NAMALWA (cell line): ENCODE data around the gene TTN.
A peak's percentile ranks its signal among the peaks of the same experiment; 100 is the strongest.

Source experiments
- DNase-seq: peaks from one replicate; pipeline ENCODE4 v3.0.0-alpha.2; 2015; ENCODE audit warnings: low spot score

The TTN gene

GRCh38 chr2:178807227-178808008 is at the start of gene TTN:
Gene TTN, minus strand, starts transcription at chr2:178807423. Its CDS starts 2,781 bp downstream, at chr2:178804642.
- no peak for DNase-seq

DNA sequence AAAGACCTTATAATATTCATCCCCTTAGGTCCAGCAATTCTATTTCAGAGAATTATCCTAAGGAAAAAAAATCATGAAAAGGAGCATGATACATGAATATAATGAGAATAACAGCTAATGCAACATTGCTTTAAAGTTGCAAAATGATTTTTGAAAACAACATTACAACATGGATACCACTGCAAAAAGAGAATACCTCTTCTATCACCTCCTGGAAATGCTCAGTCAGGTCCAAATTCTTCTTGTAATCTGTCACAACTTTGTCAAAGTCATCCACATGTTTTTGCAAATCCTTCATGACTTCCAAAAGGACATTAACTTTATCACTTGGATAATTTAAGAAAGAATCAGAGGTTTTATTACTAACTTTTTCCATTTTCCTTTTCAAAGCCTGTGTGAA is 47.9 kb upstream of the TTN start:
- DNase-seq: no peak

DNA sequence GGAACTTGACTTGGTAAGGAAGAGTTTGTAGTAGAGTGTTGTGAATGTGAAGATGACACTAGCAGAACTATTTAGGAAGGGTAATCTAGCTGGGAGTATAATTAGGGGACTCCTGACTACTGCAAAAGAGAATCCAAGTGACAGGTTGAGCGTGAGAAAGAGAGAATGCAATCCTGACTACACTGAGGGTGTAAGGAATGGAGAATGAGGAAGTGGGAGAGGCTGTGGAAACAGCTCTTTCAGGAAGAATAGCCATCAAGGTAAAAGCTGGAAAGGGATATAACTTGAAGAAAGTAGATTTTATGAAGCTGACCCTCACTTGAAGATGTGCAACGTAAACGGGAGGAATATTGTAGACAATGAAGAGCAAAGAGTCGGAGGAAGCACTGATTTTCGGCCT is 41.1 kb upstream of the TTN start:
- no peak for DNase-seq

DNA sequence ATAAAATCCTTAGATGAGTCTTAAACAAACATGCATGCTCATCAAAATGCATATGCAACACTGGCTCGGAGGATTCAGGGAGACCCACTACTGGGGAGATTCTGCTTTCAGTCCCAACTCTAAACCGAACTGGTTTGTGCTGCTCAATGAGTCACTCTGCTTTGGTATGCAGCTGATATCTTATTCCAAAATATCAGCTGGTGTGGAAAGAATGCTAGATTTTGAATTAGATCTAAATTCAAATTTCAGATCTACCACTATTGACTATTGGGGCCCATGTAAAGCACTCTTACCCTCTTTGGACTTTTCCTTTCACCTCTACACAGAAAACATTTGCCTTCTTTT is 39.2 kb upstream of the TTN start:
- no peak for DNase-seq

DNA sequence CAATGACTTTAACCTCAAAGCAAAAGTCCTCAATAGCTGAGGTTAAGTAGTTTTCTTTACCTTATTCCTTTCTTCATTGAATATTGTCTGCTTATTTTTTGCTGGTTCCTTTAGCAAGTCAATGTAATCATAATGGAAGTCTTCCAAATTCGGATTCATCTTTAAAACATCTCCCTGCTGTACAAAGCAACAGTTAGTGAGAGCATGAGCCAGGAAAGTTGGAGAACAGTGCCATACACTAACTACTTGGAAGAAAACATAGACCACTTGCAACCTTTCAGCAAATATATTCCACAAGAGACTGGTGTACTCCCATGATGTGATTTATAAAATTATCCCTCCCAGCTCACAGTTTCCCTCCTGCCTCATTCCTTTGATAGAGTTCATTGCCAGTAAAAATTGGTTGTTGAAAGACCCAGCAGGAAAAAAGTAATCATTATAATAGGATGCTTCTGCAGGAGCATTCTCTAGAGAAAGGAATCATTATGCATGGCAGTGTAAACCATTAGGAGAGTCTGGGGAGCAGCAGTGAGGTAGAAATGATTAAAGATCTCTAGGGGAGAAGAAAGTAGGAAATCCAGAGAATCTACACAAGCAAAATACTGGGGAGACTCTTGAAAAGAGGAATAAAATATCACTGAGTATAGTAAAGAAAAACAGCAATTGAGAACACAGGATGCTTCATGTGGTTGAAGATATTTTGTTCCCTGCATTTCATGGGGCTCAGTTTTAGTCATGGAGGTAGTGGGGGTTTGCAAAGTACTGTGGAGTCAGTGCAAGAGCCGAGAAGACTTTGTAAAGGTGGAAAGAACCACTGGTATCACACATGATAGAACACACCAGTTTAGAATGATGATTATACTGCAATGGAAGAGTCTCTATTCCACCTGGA is 38.6 kb upstream of the TTN start:
- no peak for DNase-seq

GRCh38 chr2:178844701-178845100 is 37.5 kb upstream of the TTN start:
- DNase-seq: no peak

GRCh38 chr2:178844269-178844668 is 37.0 kb upstream of the TTN start:
- DNase-seq: no peak

- DNase-seq: no peak
These were observed 36.5 kb upstream of the TTN start for GRCh38 chr2:178843697-178844096.

GRCh38 chr2:178836807-178837206 is 29.6 kb upstream of the TTN start:
- no peak for DNase-seq

GRCh38 chr2:178834086-178834485 is 26.9 kb upstream of the TTN start:
- DNase-seq: no peak

DNA sequence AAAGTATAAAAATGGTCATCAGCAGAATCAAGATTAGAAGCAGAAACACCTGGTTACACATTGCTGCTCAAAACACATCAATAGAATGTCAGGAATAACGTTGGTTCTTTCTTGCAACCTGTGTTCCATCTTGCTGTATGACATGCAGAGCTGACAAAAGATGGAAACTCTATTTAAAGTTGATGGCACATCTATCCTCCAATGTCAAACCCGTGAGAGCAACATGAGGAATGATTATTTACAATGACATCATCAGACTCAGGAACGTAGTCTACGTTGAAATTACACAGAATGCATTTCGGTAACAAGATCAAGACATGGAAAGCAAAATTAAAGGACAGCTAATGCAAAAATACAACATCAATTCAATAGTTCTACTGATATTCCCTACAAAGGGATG is 26.2 kb upstream of the TTN start:
- DNase-seq: no peak

DNA sequence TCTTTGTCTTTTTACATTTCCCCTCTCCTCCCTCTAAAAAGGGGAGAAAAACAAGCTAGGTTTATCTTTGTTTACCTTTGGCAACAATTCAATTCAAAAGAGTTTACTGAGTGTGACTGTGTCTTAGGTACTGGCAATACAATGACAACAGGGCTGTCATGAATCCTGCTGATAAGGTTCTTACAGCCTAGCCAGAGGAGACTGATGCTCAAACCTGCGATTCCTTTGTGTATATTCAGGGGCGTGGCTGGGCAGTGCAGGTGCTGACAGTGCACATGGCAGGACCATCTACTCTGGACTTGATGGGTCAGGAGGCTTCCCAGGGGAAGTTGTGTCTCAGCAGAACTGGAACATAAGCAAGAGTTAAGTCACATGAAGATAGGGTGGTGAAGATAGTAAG is 23.2 kb upstream of the TTN start:
- DNase-seq: no peak

DNA sequence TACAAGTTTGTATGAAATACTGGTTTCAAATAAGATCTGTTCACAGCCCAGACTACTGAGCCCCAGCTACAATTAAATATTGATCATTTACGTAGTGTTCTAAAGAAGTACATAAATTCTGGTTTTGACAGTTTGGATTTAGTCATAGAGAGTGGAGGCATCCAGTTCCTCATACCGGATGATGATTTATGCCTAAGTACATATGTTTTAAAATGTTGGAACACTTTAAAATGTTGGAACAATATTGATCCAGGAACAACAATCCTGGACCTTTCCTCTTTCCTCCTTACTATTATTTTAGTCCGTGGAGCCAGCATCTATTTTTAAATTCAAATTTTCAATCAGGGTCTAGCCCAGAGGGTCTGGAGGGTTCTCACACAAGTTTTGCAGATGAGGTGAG is 22.8 kb upstream of the TTN start:
- no peak for DNase-seq

GRCh38 chr2:178829299-178829960 is 22.2 kb upstream of the TTN start:
- peak; percentile 27 for DNase-seq

- DNase-seq: no peak
These were observed 21.3 kb upstream of the TTN start for GRCh38 chr2:178828486-178828881.

DNA sequence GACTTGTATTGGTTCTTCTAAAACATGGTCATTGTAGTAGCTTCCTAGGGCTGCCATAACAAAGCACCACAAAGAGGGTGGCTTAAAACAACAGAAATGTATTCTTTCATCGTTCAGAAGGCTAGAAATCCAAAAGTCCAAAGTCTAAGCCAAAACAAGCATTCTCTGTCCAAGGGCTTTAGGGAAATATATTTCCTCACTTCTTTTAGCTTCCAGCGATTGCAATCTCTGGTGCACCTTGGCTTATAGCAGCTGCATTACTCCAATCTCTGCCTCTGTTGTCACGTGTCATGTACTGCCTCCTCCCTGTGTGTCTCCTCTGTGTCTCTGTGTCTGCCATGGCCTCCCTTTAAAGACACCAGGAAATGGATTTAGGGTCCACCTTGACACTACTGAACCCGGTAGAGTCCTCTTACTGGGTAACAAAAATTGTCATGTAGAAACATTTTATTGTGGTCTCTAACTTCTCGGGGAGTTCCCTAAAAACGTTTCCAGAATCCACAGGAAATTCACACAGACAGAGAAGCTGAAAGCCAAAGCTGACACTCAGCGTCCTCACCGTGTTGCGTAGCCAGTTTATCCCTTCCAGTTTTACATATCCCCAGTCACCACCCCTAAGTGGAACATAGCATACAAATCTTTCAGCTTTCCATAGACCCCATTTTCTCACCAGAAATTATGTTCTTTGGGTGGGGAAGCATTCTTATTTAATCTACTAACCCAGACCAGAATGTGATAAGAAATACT is 20.7 kb upstream of the TTN start:
- no peak for DNase-seq

- DNase-seq: no peak
These were observed 19.9 kb upstream of the TTN start for GRCh38 chr2:178827111-178827510.

DNA sequence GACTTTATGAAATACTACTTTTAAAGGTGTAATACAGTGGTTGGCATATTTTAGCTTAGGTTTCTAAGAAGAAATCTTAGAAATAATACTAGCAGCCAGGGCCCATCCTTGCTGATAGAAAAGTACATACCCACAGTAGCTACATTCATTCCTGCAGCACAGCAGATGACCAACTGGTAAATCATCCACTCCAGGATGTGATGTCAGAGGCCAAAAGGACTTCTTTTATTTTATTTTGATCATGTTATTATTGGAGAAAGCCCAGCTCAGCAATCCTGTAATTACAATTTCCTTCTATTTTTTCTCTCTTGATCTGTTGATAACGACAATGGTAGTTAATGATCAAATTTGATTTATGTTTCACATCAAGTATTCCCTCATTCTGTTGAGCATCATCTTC is 18.0 kb upstream of the TTN start:
- DNase-seq: no peak

GRCh38 chr2:178824181-178824580 is 17.0 kb upstream of the TTN start:
- no peak for DNase-seq

DNA sequence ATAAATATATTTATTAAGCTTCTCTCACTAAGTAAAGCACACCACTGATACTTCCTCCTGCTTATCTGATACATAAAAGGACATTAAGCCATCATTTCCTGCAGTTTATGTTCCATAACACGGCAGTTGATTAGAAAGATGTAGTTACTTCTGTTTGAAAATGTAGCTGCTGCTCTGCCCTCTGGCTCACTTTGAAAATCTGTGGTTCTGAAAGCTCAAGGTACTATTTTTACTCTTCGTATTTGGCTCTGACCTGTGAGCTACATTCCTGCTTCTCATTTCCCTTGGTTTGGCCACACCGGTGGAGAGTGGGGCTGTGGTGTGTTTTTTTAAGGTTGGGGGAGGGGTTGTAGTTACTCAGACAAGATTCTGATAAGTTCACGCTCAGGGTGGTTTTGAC is 12.8 kb upstream of the TTN start:
- peak; percentile 5 for DNase-seq

DNA sequence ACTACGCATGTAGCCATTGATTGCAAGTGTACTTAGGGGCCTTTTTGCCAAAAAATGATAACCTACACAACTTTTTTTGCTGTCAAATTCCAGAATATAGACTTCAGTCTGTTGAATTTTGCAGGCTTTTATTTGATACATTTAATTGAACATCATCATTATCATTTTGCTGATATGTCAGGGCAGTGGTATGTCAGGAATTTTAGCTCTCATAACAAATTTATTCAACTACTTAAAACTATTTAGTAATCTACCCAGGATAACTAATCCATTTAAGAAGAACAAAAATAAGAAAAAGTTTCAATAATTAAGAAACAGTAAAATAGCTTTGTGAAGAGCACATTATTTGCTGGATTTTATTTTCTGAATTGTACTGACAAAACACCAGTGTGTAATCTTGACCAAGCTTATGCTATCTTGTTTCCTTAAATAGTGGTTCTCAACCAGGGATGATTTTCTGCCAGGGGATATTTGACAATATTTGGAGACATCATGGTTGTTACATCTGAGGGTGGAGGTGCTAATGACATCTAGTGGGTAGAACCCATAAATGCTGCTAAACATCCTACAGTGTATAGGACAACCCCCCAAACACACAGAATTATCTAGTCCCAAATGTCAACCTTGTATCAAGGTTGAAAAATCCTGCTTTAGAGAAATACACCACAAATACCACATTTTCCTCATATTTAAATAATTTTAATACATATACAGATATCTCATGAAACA is 12.1 kb upstream of the TTN start:
- no peak for DNase-seq

DNA sequence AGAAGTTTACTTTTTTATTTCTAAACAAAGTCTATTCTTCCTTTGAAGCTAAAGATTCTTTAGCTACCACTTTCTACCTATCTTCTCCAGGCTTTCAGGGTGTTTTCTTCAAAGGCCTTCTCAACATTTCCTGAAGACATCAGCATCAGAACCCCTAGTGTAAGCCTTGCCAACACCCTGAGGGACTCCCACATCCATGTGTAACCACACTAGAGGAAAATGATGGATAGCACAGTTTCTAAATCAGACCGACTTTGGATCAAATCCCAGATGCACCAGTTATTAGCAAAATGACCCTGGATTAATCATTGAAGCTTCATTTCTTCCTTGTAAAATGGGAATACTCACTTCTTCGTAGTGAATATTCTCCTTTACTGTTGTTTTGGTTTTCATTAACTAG is 4.7 kb upstream of the TTN start:
- DNase-seq: no peak
